ENCODE data around the gene SSBP4.

- no peak for TF ChIP-seq CTCF (IDR thresholded peaks at IDR 0.05)
- TF ChIP-seq POLR2A (IDR thresholded peaks at IDR 0.05) = no peak
Measured at GRCh38 chr19:18428173-18428786, 9.1 kb downstream of the SSBP4 start.
